ENCODE measurements around the gene TTC7B. TPM values are rescaled to one million over a fixed set of nuclear protein-coding genes. Genes with fewer than 3 reads are reported as not detected.
A peak's percentile ranks its signal among the peaks of the same experiment; 100 is the strongest.

TTC7B gene
- total and polyA plus RNA-seq, 4 donors, result 23.1 to 85.0 (median 54.6) TPM

GRCh38 chr14:90750701-90751100 is 65.5 kb downstream of the TTC7B start:
- Histone ChIP-seq H3K9me3 (ENCODE audit: control insufficient read depth, insufficient read depth, low read length) (peaks cover 3% of the 10 kb centered on the region), H3K27me3 (ENCODE audit: control insufficient read depth, insufficient read depth, low read length) (no peaks in the 10 kb centered on the region), H3K4me3 (ENCODE audit: low read depth, low read length) (no peak overlapping the region), H3K27ac (ENCODE audit: low read depth, low read length) (no peak overlapping the region), H3K4me1 (ENCODE audit: control insufficient read depth, insufficient read depth, low read length) (no peaks in the 10 kb centered on the region), H3K36me3 (ENCODE audit: control insufficient read depth, insufficient read depth, low read length) (no peaks in the 10 kb centered on the region)
- DNase-seq (ENCODE audit: low read depth in 4 of 6, low spot score in 6 of 6), result peak in 1 of 6 donors; percentile 46
- 100% methylated on average over 1 of the region's 1 CpG for WGBS (ENCODE audit: insufficient coverage)

GRCh38 chr14:90750191-90750590 is 66.0 kb downstream of the TTC7B start:
- no peak overlapping the region for H3K27ac ChIP-seq (ENCODE audit: low read depth, low read length)
- H3K27me3 ChIP-seq (ENCODE audit: control insufficient read depth, insufficient read depth, low read length), result no peaks in the 10 kb centered on the region
- peaks cover 3% of the 10 kb centered on the region for H3K9me3 ChIP-seq (ENCODE audit: control insufficient read depth, insufficient read depth, low read length)
- no peaks in the 10 kb centered on the region for H3K4me1 ChIP-seq (ENCODE audit: control insufficient read depth, insufficient read depth, low read length)
- H3K36me3 ChIP-seq (ENCODE audit: control insufficient read depth, insufficient read depth, low read length), result no peaks in the 10 kb centered on the region
- DNase-seq (ENCODE audit: low read depth in 4 of 6, low spot score in 6 of 6), result no peak
- H3K4me3 ChIP-seq (ENCODE audit: low read depth, low read length), result no peak overlapping the region

- Histone ChIP-seq H3K4me1 (ENCODE audit: control insufficient read depth, insufficient read depth, low read length) (peaks cover 3% of the 10 kb centered on the region), H3K36me3 (ENCODE audit: control insufficient read depth, insufficient read depth, low read length) (peaks cover 10% of the 10 kb centered on the region), H3K27me3 (ENCODE audit: control insufficient read depth, insufficient read depth, low read length) (no peaks in the 10 kb centered on the region), H3K4me3 (ENCODE audit: low read depth, low read length) (no peak overlapping the region), H3K27ac (ENCODE audit: low read depth, low read length) (no peak overlapping the region), H3K9me3 (ENCODE audit: control insufficient read depth, insufficient read depth, low read length) (peaks cover 3% of the 10 kb centered on the region)
- no peak for DNase-seq (ENCODE audit: low read depth in 4 of 6, low spot score in 6 of 6)
These were observed 68.3 kb downstream of the TTC7B start for GRCh38 chr14:90747909-90748308.

- H3K4me1 ChIP-seq (ENCODE audit: control insufficient read depth, insufficient read depth, low read length), result peaks cover 6% of the 10 kb centered on the region
- H3K27ac ChIP-seq (ENCODE audit: low read depth, low read length), result peak overlapping the region; percentile 29
- no peaks in the 10 kb centered on the region for H3K27me3 ChIP-seq (ENCODE audit: control insufficient read depth, insufficient read depth, low read length)
- DNase-seq (ENCODE audit: low read depth in 4 of 6, low spot score in 6 of 6), result no peak
- WGBS (ENCODE audit: insufficient coverage), result 98% methylated on average over 9 of the region's 10 CpGs
- no peak overlapping the region for H3K4me3 ChIP-seq (ENCODE audit: low read depth, low read length)
- no peaks in the 10 kb centered on the region for H3K9me3 ChIP-seq (ENCODE audit: control insufficient read depth, insufficient read depth, low read length)
- H3K36me3 ChIP-seq (ENCODE audit: control insufficient read depth, insufficient read depth, low read length), result peaks cover 12% of the 10 kb centered on the region
These were observed 72.4 kb downstream of the TTC7B start for GRCh38 chr14:90743826-90744225.

GRCh38 chr14:90743425-90743824 is 72.8 kb downstream of the TTC7B start:
- Histone ChIP-seq H3K27me3 (ENCODE audit: control insufficient read depth, insufficient read depth, low read length) (no peaks in the 10 kb centered on the region), H3K4me1 (ENCODE audit: control insufficient read depth, insufficient read depth, low read length) (peaks cover 6% of the 10 kb centered on the region), H3K9me3 (ENCODE audit: control insufficient read depth, insufficient read depth, low read length) (no peaks in the 10 kb centered on the region), H3K36me3 (ENCODE audit: control insufficient read depth, insufficient read depth, low read length) (peaks cover 12% of the 10 kb centered on the region), H3K27ac (ENCODE audit: low read depth, low read length) (peak overlapping the region; percentile 29), H3K4me3 (ENCODE audit: low read depth, low read length) (no peak overlapping the region)
- WGBS (ENCODE audit: insufficient coverage), result no CpG with 5 or more reads among the region's 3 CpGs
- peak in 1 of 6 donors; percentile 41 for DNase-seq (ENCODE audit: low read depth in 4 of 6, low spot score in 6 of 6)

- no peak for DNase-seq (ENCODE audit: low read depth in 4 of 6, low spot score in 6 of 6)
- no peak overlapping the region for H3K4me3 ChIP-seq (ENCODE audit: low read depth, low read length)
- H3K27ac ChIP-seq (ENCODE audit: low read depth, low read length), result no peak overlapping the region
- 76% methylated on average over 4 of the region's 6 CpGs for WGBS (ENCODE audit: insufficient coverage)
- H3K4me1 ChIP-seq (ENCODE audit: control insufficient read depth, insufficient read depth, low read length), result peaks cover 6% of the 10 kb centered on the region
- no peaks in the 10 kb centered on the region for H3K9me3 ChIP-seq (ENCODE audit: control insufficient read depth, insufficient read depth, low read length)
- no peaks in the 10 kb centered on the region for H3K27me3 ChIP-seq (ENCODE audit: control insufficient read depth, insufficient read depth, low read length)
- H3K36me3 ChIP-seq (ENCODE audit: control insufficient read depth, insufficient read depth, low read length), result peaks cover 12% of the 10 kb centered on the region
These were observed 73.5 kb downstream of the TTC7B start for GRCh38 chr14:90742729-90743128.

GRCh38 chr14:90742252-90742651 is 74.0 kb downstream of the TTC7B start:
- WGBS (ENCODE audit: insufficient coverage), result 100% methylated on average over 1 of the region's 2 CpGs
- Histone ChIP-seq H3K4me3 (ENCODE audit: low read depth, low read length) (no peak overlapping the region), H3K27me3 (ENCODE audit: control insufficient read depth, insufficient read depth, low read length) (no peaks in the 10 kb centered on the region), H3K9me3 (ENCODE audit: control insufficient read depth, insufficient read depth, low read length) (no peaks in the 10 kb centered on the region), H3K36me3 (ENCODE audit: control insufficient read depth, insufficient read depth, low read length) (peaks cover 12% of the 10 kb centered on the region), H3K27ac (ENCODE audit: low read depth, low read length) (no peak overlapping the region), H3K4me1 (ENCODE audit: control insufficient read depth, insufficient read depth, low read length) (peaks cover 6% of the 10 kb centered on the region)
- no peak for DNase-seq (ENCODE audit: low read depth in 4 of 6, low spot score in 6 of 6)

GRCh38 chr14:90741682-90741946 is 74.6 kb downstream of the TTC7B start:
- Histone ChIP-seq H3K9me3 (ENCODE audit: control insufficient read depth, insufficient read depth, low read length) (no peaks in the 10 kb centered on the region), H3K4me1 (ENCODE audit: control insufficient read depth, insufficient read depth, low read length) (peaks cover 6% of the 10 kb centered on the region), H3K36me3 (ENCODE audit: control insufficient read depth, insufficient read depth, low read length) (peaks cover 12% of the 10 kb centered on the region), H3K27ac (ENCODE audit: low read depth, low read length) (no peak overlapping the region), H3K27me3 (ENCODE audit: control insufficient read depth, insufficient read depth, low read length) (no peaks in the 10 kb centered on the region), H3K4me3 (ENCODE audit: low read depth, low read length) (no peak overlapping the region)
- WGBS (ENCODE audit: insufficient coverage), result 86% methylated on average over 1 of the region's 2 CpGs
- DNase-seq (ENCODE audit: low read depth in 4 of 6, low spot score in 6 of 6), result no peak

- Histone ChIP-seq H3K36me3 (ENCODE audit: control insufficient read depth, insufficient read depth, low read length) (peaks cover 12% of the 10 kb centered on the region), H3K27me3 (ENCODE audit: control insufficient read depth, insufficient read depth, low read length) (no peaks in the 10 kb centered on the region), H3K9me3 (ENCODE audit: control insufficient read depth, insufficient read depth, low read length) (no peaks in the 10 kb centered on the region), H3K4me1 (ENCODE audit: control insufficient read depth, insufficient read depth, low read length) (peaks cover 6% of the 10 kb centered on the region), H3K27ac (ENCODE audit: low read depth, low read length) (no peak overlapping the region), H3K4me3 (ENCODE audit: low read depth, low read length) (no peak overlapping the region)
- WGBS (ENCODE audit: insufficient coverage), result 84% methylated on average over 12 of the region's 12 CpGs
- DNase-seq (ENCODE audit: low read depth in 4 of 6, low spot score in 6 of 6), result no peak
These were observed 75.1 kb downstream of the TTC7B start for GRCh38 chr14:90740946-90741681.

- 89% methylated on average over 6 of the region's 8 CpGs for WGBS (ENCODE audit: insufficient coverage)
- Histone ChIP-seq H3K9me3 (ENCODE audit: control insufficient read depth, insufficient read depth, low read length) (no peaks in the 10 kb centered on the region), H3K36me3 (ENCODE audit: control insufficient read depth, insufficient read depth, low read length) (peaks cover 12% of the 10 kb centered on the region), H3K4me3 (ENCODE audit: low read depth, low read length) (no peak overlapping the region), H3K27me3 (ENCODE audit: control insufficient read depth, insufficient read depth, low read length) (no peaks in the 10 kb centered on the region), H3K4me1 (ENCODE audit: control insufficient read depth, insufficient read depth, low read length) (peaks cover 6% of the 10 kb centered on the region), H3K27ac (ENCODE audit: low read depth, low read length) (no peak overlapping the region)
- no peak for DNase-seq (ENCODE audit: low read depth in 4 of 6, low spot score in 6 of 6)
These were observed 76.1 kb downstream of the TTC7B start for GRCh38 chr14:90740081-90740480.
